SK-MEL-5 (cell line): ENCODE results near the gene GRWD1. TPM values are rescaled to one million over a fixed set of nuclear protein-coding genes. Genes with fewer than 3 reads are reported as not detected.

Experiments used
- DNase-seq: peaks from one replicate; pipeline ENCODE4 v3.0.0-alpha.2; 2016; ENCODE audit warnings: low read depth, low spot score
- in situ Hi-C: cut with HindIII; loops from 2 replicates; pipeline ENCODE4 v1.10.0; 2016; ENCODE audit warnings: low sequenced_read_pairs, high pct_unique_total_duplicates, low pct_unique_long_range_greater_than_20kb
- total RNA-seq: library from RNA; depleted of rRNA; stranded (reverse); fragments of >200 nt; shearing (Covaris generic); gene quantifications from 2 replicates; pipeline ENCODE4 v1.2.3, GENCODE V29; 2014

GRWD1 gene
- total RNA-seq, 1 experiment from 2014 or later, result 44.4 TPM

DNA sequence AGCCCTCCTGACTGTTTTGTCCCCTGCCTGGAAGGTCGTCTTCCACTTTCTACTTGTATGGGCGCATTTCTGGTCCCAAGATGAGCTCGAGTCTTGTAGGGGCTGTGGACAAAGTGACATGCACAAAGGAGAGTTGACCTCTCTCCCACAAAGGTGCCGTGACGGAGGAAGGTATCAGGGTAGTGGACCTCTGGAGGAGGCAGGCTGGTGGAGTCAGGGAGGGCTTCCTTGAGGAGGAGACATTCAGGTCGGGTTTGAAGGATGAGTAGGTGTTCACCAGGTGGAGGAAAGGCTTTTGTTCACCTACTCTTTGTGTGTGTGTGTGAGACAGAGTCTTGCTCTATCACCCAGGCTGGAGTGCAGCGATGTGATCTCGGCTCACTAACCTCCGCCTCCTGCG is 25.1 kb downstream of the GRWD1 start:
- in situ Hi-C loops, result no loop called here

DNA sequence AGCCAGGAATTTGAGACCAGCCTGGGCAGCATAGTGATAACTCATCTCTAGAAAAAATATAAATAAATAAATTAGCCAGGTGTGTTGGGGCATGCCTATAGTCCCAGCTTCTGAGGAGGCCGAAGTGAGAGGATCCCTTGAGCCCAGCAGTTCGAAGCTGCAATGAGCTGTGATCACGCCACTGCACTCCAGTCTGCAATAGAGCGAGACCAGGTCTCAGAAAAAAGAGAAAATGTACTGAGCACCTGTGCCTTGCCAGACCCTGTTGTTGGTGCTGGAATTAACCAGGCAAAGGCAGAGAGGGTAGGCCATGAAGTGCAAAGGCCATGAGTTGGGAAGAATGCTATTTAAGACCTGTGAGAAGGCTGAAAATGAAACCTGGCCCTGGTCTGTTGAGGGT is 26.1 kb downstream of the GRWD1 start:
- in situ Hi-C loops, result no loop called here
- no peak for DNase-seq

More for the DNA sequence above, 25.1 kb downstream of the GRWD1 start:
- no peak for DNase-seq

DNA sequence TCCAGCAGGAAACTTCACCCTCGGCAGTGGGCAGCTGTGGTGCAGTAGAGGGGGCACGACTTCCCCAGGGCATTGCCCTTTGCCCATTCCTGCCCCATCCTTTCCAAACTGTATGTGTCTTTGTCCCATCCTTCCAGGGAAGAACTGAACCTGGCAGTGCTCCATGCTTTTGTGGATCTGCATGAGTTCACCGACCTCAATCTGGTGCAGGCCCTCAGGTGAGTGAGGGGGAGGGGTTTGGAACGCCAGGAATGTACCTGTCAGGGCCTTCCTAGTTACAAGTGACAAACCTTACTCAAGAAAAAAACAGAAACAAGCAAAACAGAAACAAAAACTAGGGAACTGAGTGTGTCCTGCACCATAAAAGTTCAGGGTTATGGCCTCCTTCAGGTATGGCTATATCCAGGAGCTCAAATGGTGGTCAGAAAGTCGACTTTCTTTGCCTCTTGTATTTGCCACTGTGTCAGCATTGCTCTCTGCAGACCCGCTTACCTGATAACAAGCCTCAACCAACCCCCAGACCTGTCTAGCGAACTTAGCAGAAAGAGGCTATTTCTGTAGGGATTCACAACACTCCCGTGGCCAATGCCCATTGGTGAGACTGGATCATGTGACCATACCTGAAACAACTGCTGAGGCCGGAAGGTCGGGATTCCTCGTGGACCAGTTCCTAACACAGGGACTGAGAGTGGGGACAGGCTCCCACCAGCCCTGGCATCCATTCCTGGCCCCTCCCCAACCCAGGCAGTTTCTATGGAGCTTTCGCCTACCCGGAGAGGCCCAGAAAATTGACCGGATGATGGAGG is 27.6 kb downstream of the GRWD1 start:
- in situ Hi-C loops, result no loop called here
- no peak for DNase-seq

DNA sequence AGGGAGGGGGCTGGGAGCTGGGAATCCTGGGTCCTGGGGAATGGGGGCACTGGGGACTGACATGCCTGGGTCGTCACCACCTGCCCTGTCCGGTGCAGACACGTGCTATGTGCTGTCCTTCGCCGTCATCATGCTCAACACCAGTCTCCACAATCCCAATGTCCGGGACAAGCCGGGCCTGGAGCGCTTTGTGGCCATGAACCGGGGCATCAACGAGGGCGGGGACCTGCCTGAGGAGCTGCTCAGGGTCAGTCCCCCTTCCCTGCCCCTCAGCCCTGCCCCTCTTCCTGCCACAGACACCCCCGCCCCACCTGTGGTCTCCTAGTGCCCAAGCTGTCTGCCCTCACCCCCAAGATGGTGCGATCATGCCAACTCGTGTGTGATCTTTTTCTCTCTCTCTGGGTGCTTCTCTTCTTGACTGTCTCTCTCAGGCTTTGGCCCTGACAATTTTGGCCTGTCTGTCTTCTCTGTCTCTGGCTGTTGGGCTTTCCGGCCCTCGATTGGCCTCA is 28.4 kb downstream of the GRWD1 start:
- DNase-seq, result no peak
- in situ Hi-C loops, result no loop called here

DNA sequence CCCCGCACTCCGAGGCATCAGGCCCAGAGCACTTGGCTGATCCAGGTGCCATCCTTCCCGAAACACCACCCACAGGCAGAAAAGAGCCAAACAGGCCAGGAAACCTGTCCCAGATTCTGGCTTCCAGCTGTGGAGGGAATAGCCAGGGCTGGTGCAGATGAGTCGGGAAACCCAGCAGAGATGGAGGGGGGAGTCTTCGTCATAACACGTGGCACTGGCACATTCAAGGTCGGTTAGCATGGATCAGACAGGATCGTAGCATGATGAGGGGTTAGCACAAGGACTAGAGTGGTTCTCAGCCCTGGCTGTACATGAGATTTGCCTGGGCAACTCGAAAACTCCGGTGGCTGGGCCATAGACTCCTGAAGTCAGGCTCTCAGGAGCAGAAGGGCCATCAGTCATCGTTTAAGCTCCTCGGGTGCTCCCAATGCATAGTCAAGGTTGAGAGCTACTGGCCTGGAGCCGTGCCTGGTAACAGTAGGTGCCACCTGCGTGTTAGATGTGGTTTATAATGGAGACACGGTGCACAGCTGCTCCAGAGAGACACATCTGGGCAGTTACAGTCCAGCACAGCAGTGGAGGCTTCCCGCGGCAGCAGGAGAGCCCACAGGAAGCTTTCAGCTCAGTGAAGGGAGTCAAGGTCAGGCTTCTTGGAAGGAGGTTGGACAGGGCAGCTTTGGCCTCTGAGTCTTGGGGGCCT is 29.7 kb downstream of the GRWD1 start:
- in situ Hi-C loops, result no loop called here
- DNase-seq, result no peak

DNA sequence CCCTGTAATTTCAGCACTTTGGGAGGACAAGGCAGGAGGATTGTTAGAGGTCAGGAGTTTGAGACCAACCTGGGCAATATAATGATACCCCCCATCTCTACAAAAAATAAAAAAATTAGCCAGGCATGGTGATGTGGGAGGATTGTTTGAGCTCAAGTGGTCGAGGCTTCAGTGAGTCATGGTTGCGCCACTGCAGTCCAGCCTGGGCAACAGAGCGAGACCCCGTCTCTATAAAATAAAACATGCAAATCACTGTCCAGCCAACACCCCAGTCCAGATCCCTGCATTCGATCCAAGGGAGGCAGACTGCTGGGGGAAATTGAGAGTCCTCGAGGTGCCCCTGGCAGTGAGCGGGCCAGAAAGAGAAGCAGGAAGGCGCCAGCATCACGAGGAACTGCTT is 30.4 kb downstream of the GRWD1 start:
- DNase-seq, result no peak
- in situ Hi-C loops, result no loop called here

DNA sequence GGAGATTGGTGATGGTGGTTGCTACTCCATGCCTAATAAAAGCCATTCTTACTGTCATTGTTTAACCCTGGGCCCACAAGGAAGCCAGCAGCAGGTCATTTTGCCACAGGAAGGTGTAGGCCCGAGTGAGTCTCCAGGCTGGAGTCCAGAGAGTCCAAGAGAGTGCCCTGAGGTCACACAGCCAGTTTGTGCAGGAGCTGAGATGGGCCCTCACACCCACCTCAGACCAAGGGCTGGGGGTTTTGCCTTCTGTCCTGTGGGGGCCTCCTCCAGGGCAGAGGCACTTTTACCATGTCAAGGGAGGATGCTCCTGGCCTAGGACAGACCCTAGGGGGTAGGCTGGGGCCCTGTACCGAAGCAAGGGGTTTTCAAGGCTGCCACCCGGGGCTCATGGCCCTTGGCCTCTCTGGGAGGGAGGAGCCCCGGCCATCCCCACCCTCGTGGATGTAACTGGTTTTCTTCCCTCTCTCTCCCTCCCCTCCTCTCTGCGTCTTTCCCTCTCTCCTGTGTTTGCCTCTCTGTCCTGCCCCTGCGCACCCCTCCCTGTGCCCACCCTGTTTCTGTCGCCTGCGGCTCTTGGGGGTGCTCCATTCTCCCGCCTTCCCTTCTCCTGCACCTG is 31.4 kb downstream of the GRWD1 start:
- in situ Hi-C loops, result no loop called here
- DNase-seq, result no peak

DNA sequence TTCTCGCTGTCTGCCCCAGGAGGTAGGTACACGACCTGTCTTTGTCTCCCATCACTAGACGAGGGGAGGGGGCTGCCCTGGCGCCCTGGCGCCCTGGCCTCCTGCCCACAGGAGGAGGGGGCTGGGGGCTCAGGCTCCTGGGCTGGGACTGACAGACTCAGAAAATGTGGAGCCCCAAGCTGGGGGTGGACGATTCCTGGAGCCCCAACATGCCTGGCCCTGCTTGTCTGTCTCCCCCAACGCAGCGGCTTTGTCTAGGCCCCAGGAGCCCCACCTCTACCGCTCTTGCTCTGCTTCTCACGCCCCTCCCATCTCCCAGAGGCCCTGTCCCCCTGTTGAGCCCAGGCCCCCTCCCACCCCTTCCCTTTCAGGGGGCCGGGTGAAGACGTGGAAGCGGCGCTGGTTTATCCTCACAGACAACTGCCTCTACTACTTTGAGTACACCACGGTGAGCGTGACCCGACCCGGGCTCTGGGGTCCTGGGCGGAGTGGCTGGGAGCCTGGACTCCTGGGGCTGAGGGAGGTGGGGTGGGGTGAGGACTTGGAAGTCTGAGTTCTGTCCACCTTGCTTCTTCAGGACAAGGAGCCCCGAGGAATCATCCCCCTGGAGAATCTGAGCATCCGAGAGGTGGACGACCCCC is 32.0 kb downstream of the GRWD1 start:
- in situ Hi-C loops, result no loop called here
- no peak for DNase-seq

DNA sequence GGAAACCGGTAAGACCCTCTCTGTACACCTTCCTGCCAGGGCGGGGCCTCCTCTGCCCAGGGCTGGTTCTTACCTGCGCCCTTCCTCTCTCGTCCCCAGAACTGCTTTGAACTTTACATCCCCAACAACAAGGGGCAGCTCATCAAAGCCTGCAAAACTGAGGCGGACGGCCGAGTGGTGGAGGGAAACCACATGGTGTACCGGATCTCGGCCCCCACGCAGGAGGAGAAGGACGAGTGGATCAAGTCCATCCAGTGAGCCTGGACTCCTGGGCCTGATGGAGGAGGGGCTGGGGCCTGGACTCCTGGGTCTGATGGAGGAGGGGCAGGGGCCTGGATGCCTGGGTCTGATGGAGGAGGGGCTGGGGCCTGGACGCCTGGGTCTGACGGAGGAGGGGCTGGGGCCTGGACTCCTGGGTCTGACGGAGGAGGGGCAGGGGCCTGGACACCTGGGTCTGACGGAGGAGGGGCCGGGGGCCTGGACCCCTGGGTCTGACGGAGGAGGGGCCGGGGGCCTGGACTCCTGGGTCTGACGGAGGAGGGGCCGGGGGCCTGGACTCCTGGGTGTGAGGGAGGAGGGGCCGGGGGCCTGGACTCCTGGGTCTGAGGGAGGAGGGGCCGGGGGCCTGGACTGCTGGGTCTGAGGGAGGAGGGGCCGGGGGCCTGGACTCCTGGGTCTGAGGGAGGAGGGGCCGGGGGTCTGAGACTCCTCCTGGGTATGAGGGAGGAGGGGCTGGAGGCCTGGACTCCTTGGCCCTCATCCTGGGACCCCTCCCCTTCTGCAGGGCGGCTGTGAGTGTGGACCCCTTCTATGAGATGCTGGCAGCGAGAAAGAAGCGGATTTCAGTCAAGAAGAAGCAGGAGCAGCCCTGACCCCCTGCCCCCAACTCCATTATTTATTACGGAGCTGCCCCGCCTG is 32.8 kb downstream of the GRWD1 start:
- no peak for DNase-seq
- in situ Hi-C loops, result no loop called here

DNA sequence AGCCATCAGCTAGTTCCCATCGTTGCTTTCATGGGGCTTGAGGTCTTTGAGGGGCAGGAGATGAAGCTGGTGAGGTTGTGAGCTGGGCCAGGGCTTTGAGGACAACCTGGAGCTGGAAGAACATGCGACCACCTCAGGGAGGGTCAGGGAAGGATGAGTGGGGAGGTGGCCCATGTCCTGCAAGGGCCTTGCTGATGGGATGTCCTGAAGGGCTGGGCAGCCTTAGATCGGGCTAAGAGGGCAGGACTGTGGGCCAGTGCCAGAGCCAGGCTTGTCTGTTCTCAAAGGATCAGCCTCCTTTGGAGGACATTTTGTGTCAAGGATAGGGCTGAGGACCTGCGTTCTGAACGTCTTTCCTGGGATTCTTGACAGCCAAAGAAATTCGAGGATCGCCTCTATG is 33.9 kb downstream of the GRWD1 start:
- in situ Hi-C loops, result no loop called here
- DNase-seq, result no peak

DNA sequence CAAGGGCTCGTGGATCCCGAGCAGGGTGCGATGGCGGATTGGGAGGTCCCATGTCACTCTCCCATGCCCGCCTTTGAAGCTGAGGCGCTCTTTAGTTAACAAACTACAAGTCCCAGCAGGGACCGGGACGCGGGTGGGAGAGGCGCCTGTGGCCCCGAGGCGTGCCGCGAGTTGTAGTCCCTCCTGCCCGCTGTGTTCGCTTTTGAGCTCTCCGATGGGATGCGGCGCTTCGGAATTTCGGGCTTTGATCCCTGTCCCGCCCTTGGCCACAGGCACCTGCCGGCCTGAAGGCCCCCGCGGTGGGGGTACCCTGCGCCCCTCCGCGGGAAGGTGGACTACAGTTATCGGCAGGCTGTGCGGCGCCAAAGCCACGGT is 34.4 kb downstream of the GRWD1 start:
- in situ Hi-C loops, result no loop called here
- no peak for DNase-seq

DNA sequence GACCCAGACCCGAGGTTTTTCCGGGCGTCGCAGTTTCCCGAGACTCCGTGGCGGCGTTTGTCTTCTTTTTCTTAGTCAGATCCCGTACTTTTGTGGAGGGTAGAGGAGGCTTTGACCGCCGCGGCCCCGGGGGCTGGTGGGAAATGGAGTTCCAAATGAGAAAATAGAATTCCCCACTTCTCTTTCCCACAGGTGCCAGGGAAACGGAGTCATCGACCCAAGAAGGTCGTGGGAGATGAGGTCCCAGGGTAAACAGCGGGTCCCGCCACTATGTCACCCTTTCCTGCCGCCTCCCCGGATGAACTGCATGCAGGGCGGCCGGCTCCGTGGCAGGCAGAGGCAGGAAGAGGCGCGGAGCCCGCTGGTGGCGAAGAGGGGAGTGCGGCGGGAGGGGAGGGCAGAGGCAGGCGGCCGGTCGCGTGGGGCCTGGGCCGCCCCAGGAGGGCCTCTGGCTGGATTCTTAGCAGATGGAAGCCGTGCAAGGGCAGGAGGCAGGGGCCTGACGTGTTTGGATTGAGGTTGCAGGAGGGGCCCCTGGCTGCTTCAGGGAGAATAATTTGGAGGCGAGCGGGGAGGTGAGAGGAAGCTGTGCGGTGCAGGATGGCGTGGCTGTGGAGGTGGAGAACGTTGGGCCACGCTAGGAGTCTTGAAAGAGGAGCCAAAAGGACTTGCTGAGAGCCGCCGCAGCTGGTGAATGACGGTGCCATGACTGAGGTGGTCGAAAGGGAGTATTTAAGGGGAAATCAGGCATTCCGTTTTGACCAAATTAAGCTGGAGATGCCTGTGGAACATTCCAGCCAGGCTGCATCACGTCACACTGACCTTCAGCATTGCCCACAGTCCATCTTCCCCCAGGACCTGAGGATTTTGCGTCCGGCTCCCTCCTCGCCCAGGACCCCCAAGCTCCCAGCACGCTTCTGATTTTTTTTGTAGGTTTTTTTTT is 35.0 kb downstream of the GRWD1 start:
- in situ Hi-C loops, result no loop called here
- DNase-seq, result no peak

DNA sequence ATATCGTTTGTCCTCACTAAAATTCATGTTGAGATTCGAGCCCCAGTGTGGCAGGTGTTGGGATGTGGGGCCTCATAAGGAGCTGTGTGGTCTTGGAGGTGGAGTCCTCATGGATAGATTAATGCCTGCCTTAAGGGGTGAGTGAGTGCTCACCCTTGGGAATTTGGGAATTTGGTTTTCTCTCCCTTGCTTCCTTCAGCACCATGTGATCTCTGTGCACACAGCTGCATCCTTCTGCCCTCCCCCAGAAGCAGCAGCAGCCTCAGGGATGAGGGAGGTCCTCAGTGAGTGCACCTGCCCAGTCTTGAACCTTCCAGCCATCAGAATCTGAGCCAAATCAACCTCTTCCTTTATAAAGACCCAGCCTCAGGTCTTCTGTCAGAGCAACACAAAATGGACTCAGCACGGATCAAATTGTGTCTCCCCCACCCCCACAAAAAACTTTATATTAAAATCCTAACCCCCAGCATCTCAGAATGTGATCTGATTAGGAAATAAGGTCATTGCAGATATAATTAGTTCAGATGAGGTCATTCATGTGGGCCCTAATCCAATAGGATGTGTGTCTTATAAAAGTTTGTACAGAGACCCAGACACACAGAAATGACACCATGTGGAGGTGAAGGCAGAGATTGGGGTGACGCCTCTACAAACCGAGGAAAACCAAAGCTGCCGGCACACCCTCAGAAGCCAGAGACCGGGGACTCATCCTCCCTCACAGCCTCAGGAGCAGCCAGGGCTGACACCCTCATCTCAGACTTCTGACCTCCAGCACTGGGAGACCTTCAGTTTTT is 36.3 kb downstream of the GRWD1 start:
- DNase-seq, result peak; percentile 23
- in situ Hi-C loops, result no loop called here

DNA sequence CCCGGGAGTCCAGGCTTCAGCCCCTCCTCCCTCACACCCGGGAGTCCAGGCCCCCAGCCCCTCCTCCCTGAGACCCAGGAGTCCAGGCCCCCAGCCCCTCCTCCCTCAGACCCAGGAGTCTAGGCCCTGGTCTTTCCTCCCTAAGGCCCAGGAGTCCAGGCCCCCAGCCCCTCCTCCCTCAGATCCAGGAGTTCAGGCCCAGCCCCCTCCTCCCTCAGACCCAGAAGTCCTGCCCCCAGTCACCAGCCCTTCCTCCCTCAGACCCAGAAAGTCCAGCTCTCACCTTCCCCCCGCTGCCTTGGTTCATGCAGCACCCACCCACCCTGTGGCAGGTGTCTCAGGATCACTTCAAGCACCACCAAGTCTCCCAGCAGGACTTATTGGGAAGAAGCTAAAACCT is 37.5 kb downstream of the GRWD1 start:
- in situ Hi-C loops, result no loop called here
- no peak for DNase-seq

DNA sequence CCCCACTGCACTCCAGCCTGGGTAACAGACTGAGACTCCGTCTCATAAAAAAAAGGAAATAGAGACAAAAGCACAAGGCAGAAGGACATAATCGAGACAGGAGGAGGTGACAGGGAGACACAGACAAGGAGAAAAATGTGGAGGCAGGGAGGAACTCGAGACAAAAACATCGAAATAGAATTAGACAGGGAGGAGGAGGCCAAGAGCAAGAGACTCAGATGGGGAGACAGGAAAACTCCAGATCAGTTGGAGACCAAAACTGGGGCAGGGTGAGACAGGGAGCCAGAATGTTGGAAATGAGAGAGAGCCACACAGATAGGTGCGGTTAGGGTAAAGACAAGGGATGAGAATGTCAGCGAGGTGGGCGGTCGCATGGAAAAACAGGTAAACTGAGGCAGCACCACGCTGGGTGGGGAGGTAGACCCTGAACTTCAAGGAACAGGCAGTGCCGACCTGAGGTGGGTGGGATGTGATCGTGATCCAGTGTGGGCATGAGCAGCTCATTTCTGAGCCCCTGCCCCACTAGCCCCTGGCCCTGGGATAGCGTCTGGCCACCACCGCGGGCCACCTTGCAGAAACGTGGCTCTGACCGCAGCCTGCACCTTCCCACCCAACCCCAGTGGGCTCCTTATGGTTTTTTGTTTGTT is 38.6 kb downstream of the GRWD1 start:
- DNase-seq, result no peak
- in situ Hi-C loops, result no loop called here
